Measurements from ENCODE around the gene SLC4A2.

DNA sequence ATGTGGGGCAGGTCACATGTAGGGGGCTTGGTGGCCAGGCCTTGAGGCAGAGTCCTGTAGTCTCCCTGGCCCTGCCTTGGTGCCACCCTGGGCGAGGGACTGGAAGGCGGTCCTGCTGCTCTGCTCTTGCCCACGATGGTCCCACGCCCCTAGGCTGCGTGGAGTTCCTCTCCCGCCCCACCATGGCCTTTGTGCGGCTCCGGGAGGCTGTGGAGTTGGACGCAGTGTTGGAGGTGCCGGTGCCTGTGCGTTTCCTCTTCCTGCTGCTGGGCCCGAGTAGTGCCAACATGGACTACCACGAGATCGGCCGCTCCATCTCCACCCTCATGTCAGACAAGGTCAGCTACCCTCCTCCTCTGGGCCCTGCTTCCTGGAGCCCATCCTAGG, 11.2 kb downstream of the SLC4A2 start:
- TF ChIP-seq, protein P1, sequence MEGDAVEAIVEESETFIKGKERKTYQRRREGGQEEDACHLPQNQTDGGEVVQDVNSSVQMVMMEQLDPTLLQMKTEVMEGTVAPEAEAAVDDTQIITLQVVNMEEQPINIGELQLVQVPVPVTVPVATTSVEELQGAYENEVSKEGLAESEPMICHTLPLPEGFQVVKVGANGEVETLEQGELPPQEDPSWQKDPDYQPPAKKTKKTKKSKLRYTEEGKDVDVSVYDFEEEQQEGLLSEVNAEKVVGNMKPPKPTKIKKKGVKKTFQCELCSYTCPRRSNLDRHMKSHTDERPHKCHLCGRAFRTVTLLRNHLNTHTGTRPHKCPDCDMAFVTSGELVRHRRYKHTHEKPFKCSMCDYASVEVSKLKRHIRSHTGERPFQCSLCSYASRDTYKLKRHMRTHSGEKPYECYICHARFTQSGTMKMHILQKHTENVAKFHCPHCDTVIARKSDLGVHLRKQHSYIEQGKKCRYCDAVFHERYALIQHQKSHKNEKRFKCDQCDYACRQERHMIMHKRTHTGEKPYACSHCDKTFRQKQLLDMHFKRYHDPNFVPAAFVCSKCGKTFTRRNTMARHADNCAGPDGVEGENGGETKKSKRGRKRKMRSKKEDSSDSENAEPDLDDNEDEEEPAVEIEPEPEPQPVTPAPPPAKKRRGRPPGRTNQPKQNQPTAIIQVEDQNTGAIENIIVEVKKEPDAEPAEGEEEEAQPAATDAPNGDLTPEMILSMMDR (IDR thresholded peaks at IDR 0.05; ENCODE audit: control extremely low read depth in 1 of 3, insufficient read depth in 1 of 3, low read depth in 1 of 3, low read length in 3 of 3) = no peak
- TF ChIP-seq RAD21 (IDR thresholded peaks at IDR 0.05 in 1 of 2, conservative IDR thresholded peaks at IDR 0.05 in 1 of 2; ENCODE audit: low read depth in 2 of 2, low read length in 2 of 2) (no peak), CHD1 (IDR thresholded peaks at IDR 0.05; ENCODE audit: low read depth, low read length) (no peak)

Data from H1 (cell line).